ENCODE measurements around the gene HINT3. TPM values are rescaled to one million over a fixed set of nuclear protein-coding genes. Genes with fewer than 3 reads are reported as not detected.

HINT3 gene
- total RNA-seq, 1 experiment from 2014 or later = 11.7 TPM

DNA sequence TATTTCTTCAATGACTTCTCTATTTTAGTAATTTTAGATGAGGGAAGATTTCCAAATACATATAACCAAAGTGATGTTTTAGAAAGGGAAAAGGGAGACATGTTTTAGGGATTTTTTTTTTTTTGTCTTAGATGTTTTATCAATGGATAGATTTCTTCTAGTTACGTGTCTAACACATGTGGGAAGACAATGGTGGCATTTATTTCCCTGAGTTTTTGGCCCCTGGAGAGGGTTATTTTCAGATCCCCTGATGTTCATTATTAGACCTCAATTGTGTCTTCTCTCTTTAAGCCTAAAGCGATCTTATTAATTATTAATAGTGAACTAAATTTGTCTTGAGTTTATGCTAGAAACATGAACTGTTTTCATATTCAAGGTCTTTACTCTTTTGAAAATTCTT is 60.0 kb downstream of the HINT3 start:
- Histone ChIP-seq H3K27ac (ENCODE audit: insufficient read length, low read depth, low read length) (no peak overlapping the region), H3K4me2 (ENCODE audit: insufficient read depth, insufficient read length, low read length) (no peak overlapping the region), H3K23me2 (ENCODE audit: insufficient read length, low read depth, low read length, poor library complexity, severe bottlenecking) (no peaks in the 10 kb centered on the region), H3K4ac (ENCODE audit: low read depth, low read length) (no peak overlapping the region), H3K4me1 (ENCODE audit: insufficient read depth, low read length) (no peaks in the 10 kb centered on the region), H2BK15ac (ENCODE audit: low read depth, low read length) (no peak overlapping the region), H3K79me2 (ENCODE audit: insufficient read depth, low read length) (no peaks in the 10 kb centered on the region), H3K18ac (ENCODE audit: insufficient read length, low read depth, low read length) (no peak overlapping the region), H2BK120ac (ENCODE audit: low read depth, low read length, poor library complexity, severe bottlenecking) (no peak overlapping the region), H3K79me1 (ENCODE audit: insufficient read depth, low read depth, low read length, poor library complexity, severe bottlenecking) (no peaks in the 10 kb centered on the region), H3K9me3 (ENCODE audit: control insufficient read depth, low read depth, low read length) (no peaks in the 10 kb centered on the region), H4K8ac (replicated peaks; ENCODE audit: insufficient read length, low read depth, low read length) (no peak overlapping the region), H2BK5ac (ENCODE audit: insufficient read length, low read length) (no peak overlapping the region), H2AFZ (ENCODE audit: low read length) (no peak overlapping the region), H3T11ph (ENCODE audit: low read length) (no peak overlapping the region), H3K27me3 (ENCODE audit: insufficient read depth, low read length) (no peaks in the 10 kb centered on the region), H2AK5ac (ENCODE audit: insufficient read length, low read length) (no peak overlapping the region), H2BK20ac (ENCODE audit: low read depth, low read length, poor library complexity, severe bottlenecking) (no peak overlapping the region), H4K5ac (ENCODE audit: insufficient read length, low read depth, low read length) (no peak overlapping the region), H3K56ac (ENCODE audit: insufficient read length, low read depth, low read length) (no peak overlapping the region), H4K20me1 (ENCODE audit: control insufficient read depth, insufficient read depth, insufficient read length) (peaks cover 3% of the 10 kb centered on the region), H4K91ac (ENCODE audit: insufficient read length, low read depth, low read length) (no peak overlapping the region), H3K14ac (ENCODE audit: insufficient read depth, low read length) (no peak overlapping the region), H2BK12ac (ENCODE audit: insufficient read length, low read depth, low read length) (no peak overlapping the region), H3K23ac (ENCODE audit: insufficient read length, low read depth, low read length) (no peak overlapping the region), H3K9ac (ENCODE audit: extremely low read depth, insufficient read length, low read length) (no peak overlapping the region)
- TF ChIP-seq, protein P1, sequence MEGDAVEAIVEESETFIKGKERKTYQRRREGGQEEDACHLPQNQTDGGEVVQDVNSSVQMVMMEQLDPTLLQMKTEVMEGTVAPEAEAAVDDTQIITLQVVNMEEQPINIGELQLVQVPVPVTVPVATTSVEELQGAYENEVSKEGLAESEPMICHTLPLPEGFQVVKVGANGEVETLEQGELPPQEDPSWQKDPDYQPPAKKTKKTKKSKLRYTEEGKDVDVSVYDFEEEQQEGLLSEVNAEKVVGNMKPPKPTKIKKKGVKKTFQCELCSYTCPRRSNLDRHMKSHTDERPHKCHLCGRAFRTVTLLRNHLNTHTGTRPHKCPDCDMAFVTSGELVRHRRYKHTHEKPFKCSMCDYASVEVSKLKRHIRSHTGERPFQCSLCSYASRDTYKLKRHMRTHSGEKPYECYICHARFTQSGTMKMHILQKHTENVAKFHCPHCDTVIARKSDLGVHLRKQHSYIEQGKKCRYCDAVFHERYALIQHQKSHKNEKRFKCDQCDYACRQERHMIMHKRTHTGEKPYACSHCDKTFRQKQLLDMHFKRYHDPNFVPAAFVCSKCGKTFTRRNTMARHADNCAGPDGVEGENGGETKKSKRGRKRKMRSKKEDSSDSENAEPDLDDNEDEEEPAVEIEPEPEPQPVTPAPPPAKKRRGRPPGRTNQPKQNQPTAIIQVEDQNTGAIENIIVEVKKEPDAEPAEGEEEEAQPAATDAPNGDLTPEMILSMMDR (conservative IDR thresholded peaks at IDR 0.05) = no peak
- Mint-ChIP-seq H3K4me1 (no peaks in the 10 kb centered on the region), H3K9me3 (no peaks in the 10 kb centered on the region), H3K4me3 (no peak overlapping the region), H3K27ac (no peak overlapping the region), H3K36me3 (ENCODE audit: insufficient read depth in 1 of 3, low read depth in 3 of 3) (peaks cover 21 to 75% (median 72%) of the 10 kb centered on the region in 3 experiments; a peak in 6 of 7 replicates), H3K27me3 (ENCODE audit: low read depth) (no peaks in the 10 kb centered on the region)
- no CpG with 5 or more reads among the region's 2 CpGs for WGBS (ENCODE audit: extremely low coverage, insufficient read length, low lambda C conversion rate)
- no peak for DNase-seq

Measured in H9 (cell line).